Measurements from ENCODE around the gene NPL.
A peak's percentile ranks its signal among the peaks of the same experiment; 100 is the strongest.

The NPL gene

GRCh38 chr1:182811975-182812722 lies 22.6 kb downstream of the NPL start:
- DNase-seq (ENCODE audit: low read depth in 2 of 2, low spot score in 1 of 2) = no peak

- no peak for DNase-seq (ENCODE audit: low read depth in 2 of 2, low spot score in 1 of 2)
Observed at GRCh38 chr1:182816863-182817262, 27.3 kb downstream of the NPL start.

GRCh38 chr1:182817802-182818201 lies 28.2 kb downstream of the NPL start:
- DNase-seq (ENCODE audit: low read depth in 2 of 2, low spot score in 1 of 2) = no peak

GRCh38 chr1:182823220-182823619 lies 33.6 kb downstream of the NPL start:
- no peak for DNase-seq (ENCODE audit: low read depth in 2 of 2, low spot score in 1 of 2)

- DNase-seq (ENCODE audit: low read depth in 2 of 2, low spot score in 1 of 2) = no peak
Observed at GRCh38 chr1:182826892-182827291, 37.3 kb downstream of the NPL start.

GRCh38 chr1:182829285-182829932 lies 39.8 kb downstream of the NPL start:
- no peak for DNase-seq (ENCODE audit: low read depth in 2 of 2, low spot score in 1 of 2)

- DNase-seq (ENCODE audit: low read depth in 2 of 2, low spot score in 1 of 2) = no peak
Observed at GRCh38 chr1:182833271-182833670, 43.7 kb downstream of the NPL start.

- DNase-seq (ENCODE audit: low read depth in 2 of 2, low spot score in 1 of 2) = no peak
Observed at GRCh38 chr1:182834326-182834725, 44.8 kb downstream of the NPL start.

GRCh38 chr1:182835806-182836205 lies 46.2 kb downstream of the NPL start:
- no peak for DNase-seq (ENCODE audit: low read depth in 2 of 2, low spot score in 1 of 2)

- peak; percentile 88 to 92 for DNase-seq (ENCODE audit: low read depth in 2 of 2, low spot score in 1 of 2)
Observed at GRCh38 chr1:182839209-182840066, 49.9 kb downstream of the NPL start, which contains the start of gene DHX9. DHX9 (plus strand) TSS chr1:182839347; CDS start chr1:182842567, 3,220 bp downstream.

- DNase-seq (ENCODE audit: low read depth in 2 of 2, low spot score in 1 of 2) = no peak
Observed at GRCh38 chr1:182841368-182841988, 51.9 kb downstream of the NPL start.

GRCh38 chr1:182842265-182842664 lies 52.7 kb downstream of the NPL start:
- DNase-seq (ENCODE audit: low read depth in 2 of 2, low spot score in 1 of 2) = no peak

- no peak for DNase-seq (ENCODE audit: low read depth in 2 of 2, low spot score in 1 of 2)
Observed at GRCh38 chr1:182845379-182845778, 55.8 kb downstream of the NPL start.

- no peak for DNase-seq (ENCODE audit: low read depth in 2 of 2, low spot score in 1 of 2)
Observed at GRCh38 chr1:182845894-182846293, 56.3 kb downstream of the NPL start.

GRCh38 chr1:182847105-182847504 lies 57.5 kb downstream of the NPL start:
- no peak for DNase-seq (ENCODE audit: low read depth in 2 of 2, low spot score in 1 of 2)

- no peak for DNase-seq (ENCODE audit: low read depth in 2 of 2, low spot score in 1 of 2)
Observed at GRCh38 chr1:182848736-182849135, 59.2 kb downstream of the NPL start.

GRCh38 chr1:182850319-182850718 lies 60.7 kb downstream of the NPL start:
- no peak for DNase-seq (ENCODE audit: low read depth in 2 of 2, low spot score in 1 of 2)

GRCh38 chr1:182851825-182852224 lies 62.3 kb downstream of the NPL start:
- no peak for DNase-seq (ENCODE audit: low read depth in 2 of 2, low spot score in 1 of 2)

- no peak for DNase-seq (ENCODE audit: low read depth in 2 of 2, low spot score in 1 of 2)
Observed at GRCh38 chr1:182855911-182856310, 66.3 kb downstream of the NPL start.

- DNase-seq (ENCODE audit: low read depth in 2 of 2, low spot score in 1 of 2) = no peak
Observed at GRCh38 chr1:182857212-182857611, 67.6 kb downstream of the NPL start.

GRCh38 chr1:182860658-182861057 lies 71.1 kb downstream of the NPL start:
- DNase-seq (ENCODE audit: low read depth in 2 of 2, low spot score in 1 of 2) = no peak
